Measurements from ENCODE around the gene PLEKHA3.

DNA sequence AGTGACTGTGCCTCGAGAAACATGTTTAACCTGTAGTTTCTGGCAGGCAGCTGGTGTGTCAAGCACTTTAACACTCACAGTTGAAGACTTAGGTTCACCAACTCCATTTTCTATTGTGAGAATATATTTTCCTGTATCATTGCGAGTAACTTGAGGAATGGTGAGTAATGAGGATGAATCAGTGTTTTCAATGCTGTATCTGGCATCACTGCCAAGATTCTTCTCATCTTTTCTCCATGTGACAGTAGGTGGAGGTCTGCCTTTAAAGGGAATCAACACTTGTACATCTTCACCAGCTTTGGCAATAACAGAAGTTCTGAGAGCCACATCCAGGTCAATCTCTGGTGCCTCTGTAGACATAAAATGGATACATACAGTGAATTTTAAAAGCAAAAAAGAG lies 72.8 kb downstream of the PLEKHA3 start:
- TF ChIP-seq CTCF (IDR thresholded peaks at IDR 0.05): no peak
- no peak for TF ChIP-seq POLR2A (IDR thresholded peaks at IDR 0.05)
- TF ChIP-seq POLR2AphosphoS5 (IDR thresholded peaks at IDR 0.05): no peak
- no peak for TF ChIP-seq EP300 (IDR thresholded peaks at IDR 0.05)

All from stomach (tissue), 4 donors.